NCI-H2196 (cell line): ENCODE results near the gene MXRA8.
A peak's percentile ranks its signal among the peaks of the same experiment; 100 is the strongest.

Experiments used
- DNase-seq: peaks from one replicate; lab custom pipeline; 2025; ENCODE audit not compliant: unreplicated experiment; lab: John Stamatoyannopoulos, UW

MXRA8 gene

DNA sequence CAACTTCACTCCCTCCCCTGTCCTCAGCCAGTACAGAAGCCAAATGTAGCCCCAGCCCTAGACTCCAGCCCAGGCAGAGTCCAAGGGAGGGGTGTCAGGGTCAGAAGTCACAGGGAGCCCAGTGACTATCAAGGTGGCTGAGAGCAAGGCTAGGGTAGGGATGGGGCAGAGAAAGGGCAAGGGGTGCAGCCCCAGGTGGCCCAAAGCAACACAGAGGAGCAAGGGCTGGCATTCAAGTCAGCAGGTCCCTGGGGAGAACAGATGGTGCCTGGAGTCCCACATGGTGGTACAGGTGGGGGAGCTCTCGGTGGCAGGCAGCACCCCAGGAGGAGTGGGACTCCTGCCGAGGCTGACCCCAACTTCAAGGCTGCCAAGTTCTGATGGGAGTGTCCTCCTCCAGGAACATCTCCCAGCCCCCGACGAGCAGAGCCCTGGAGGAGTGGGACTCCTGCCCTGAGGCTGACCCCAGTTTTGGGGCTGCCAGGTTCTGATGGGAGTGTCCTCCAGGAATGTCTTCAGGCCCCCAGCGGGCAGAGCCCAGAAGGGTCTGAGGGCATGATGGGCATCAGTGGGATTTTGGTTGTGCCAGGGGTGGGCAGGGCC, 5.5 kb downstream of the MXRA8 start:
- DNase-seq: no peak

DNA sequence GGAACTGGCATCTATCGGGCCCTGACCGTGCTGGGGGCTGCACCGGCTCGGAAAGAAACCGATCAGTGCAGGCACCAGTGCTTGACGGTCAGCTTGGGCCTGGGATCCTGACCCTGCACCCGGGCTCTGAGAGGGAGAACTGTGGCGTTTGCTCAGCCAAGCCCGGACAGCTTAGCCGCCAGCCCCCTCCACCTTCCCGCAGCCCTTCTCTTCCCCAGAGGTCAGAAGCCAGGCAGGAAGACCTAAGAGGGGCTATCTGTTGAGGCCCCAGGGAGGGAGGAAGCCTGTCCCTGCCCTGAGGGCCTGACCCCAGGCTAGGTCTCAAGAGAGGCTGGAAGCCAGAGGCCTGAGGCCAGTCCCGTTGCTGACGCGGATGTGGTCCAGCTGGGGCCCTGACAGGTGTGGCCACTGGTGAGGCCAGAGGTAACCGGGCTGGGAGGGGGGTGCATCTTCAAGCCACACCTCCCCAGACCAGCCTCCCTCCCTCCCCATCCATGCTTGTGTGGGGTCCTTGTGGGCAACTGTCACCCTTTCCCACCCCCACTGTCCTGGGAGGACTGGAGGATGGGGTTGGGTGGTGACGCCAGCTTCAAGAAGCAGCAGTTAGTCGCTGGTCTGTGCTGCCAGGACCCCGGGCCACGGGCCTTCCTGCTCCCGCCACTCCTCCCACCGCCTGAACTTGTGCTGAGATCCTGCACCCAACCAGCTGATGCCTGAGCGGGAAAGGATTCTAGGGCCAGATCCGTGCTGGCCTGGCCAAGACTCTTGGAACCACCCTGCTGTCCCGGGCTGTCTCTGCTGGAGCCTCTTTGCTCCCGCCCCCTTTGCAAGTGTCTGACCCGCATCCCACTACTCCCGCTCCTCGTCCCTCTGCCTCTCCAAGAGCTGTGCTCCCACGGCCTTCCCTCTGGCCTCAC, 6.6 kb downstream of the MXRA8 start:
- no peak for DNase-seq

DNA sequence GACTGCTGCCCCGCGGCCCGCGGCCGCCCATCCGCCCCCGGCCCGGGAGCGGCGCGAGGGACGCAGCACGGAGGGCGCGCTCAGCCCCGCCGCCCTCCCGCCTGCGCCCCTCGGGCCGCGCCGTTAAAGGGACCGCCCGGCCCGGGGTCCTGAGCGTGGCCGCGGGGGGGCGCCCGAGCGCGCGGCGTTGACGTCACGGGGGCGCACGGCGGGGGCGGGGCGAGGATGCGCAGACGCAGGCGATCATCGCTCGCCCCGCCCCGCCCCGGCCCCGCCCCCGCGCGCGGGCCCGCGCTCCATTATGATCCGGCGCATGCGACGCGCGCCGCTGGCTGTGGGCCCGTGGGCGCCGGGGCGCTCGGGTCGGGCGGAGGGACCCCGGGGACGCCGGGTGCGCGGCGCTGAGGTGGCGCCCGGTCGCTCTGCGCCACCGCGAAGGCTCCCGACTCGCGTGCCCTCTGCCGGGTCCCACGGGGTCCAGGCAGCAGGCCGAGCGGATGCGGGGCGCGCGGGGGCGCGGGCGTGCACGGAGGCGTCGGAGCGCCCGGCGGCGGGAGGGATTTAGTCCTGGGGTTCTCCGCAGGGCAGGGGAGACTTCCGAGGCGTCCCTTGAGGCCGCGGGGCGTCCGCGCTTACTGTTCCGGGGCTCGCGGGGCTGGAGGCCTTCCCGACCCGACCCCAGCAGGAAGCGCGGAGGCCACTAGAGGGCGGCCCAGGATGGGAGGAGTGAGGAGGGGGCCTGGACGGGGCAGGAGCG, 8.9 kb downstream of the MXRA8 start, which contains the start of gene DVL1:
Gene DVL1 (minus strand): TSS at position 163 of the 757 bp plus-strand sequence. CDS start 353 bp downstream, outside the sequence.
- peak; percentile 68 for DNase-seq

DNA sequence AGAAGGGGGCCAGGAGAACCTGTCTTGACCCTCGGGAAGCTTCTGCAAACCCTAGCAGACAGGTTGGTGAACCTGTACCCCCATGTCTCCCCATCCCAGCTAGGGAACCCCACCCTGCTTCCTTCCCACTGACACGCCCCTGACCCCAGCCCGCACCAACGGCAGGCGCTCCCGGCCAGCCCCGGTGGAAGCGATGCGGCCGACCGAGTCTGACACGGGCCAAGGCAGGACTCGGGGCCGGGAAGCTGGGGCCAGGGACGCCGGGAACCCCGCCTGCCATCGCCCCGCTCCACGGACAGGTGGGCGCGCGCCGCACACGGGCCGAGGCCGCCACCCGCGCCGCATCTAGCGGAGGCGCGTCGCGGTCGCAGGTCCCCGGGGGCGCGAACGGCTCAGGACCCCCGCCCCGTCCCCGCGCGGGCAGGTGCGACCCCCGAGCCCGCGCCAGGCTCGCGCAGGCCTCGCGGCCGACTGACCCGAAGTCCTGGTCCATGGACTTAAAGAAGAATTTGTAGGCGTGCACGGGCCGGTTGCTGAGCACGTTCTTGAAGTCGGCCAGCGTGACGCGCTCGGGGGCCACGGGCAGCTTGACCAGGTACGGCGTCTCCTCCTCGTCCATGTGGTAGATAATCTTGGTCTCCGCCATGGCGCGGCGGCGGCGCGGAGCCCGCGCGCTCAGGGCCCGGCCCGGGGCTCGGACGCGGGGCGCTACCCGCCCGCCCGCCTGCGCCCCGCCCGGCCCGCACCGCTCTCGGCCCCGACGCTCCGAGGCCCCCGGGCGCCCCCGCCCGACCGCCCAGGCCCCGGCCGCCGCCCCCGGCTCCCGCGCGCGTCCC, 9.7 kb downstream of the MXRA8 start:
- no peak for DNase-seq

DNA sequence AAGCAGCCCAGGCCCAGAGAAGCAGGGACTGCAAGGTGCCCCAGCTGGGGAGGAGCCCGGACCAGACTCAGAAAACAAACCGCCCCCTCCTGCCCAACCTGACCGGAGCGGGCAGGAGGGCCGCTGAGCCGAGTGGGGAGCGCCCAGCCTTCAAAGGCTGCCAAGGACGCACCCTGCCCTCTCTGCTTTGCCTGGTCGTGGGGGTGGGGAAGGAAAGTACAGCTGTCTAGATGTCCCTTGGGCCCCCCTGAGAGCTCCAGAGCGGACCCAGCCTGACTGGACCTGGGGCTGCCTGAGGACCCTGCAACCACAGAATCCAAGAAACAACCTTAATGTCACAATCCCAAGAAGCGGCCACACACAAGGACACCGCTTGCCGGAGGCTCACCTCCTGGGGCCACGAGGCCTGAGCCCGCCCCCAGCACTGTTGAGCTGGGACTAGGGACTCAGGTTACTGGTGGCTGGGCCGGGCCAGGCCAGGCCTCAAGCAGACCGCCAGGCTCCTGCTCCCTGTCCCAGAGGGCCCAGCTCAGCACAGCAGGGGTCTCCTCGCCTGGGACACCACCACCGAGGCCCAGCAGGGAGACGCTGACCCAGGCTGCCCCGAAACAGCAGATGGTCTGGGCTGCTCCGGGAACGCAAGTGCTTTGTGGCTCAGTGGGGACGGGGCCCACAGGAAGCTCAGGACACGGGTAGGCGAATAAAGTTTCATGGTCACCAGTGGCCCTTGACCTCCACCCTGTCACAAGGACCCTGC, 10.5 kb downstream of the MXRA8 start:
- no peak for DNase-seq

DNA sequence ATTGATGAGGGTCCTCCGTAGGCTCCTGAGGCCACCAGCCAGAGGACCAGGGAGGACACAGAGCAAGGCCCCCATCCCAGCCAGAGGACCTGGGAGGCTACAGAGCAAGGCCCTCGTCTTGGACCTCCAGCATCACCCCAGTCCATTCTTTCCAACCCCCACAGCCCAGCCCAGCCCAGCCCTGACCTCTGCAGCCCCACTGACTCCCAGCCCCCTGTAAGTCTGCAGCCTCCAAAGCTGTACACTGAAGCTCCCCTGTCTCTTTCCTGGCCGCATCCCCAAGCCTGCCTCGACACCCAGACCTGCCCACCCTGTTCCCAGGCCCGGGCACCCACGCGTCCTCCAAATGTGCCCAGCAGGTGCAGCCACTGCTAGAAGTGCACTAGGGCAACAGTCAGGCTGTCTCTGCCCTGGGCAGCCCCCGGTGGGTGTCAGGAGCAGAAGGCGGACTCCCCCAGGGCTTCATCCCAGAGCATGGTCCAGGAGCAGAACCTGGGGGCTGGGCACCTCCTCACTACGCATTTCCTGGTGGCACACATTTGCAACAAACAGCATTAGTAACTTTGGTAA, 11.2 kb downstream of the MXRA8 start:
- DNase-seq: no peak

DNA sequence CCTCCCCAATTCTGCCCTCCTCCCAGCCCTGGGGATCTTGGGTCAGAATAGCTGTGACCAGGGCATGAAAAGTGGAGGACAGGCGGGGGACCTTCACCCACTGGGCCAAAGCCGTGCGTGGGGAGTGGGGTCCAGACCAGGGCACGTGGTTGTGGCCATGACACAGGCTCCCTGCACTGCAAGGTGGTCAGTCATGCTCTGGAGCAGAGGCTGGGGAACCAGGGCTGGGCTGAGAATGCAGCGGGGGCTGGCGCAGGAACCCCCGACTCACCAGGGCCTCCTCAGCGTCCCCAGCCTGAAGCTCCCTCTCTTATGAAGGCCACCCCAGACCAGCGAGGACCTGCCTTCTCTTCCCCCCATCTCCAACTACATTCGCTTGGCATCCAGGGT, 11.9 kb downstream of the MXRA8 start:
- no peak for DNase-seq

DNA sequence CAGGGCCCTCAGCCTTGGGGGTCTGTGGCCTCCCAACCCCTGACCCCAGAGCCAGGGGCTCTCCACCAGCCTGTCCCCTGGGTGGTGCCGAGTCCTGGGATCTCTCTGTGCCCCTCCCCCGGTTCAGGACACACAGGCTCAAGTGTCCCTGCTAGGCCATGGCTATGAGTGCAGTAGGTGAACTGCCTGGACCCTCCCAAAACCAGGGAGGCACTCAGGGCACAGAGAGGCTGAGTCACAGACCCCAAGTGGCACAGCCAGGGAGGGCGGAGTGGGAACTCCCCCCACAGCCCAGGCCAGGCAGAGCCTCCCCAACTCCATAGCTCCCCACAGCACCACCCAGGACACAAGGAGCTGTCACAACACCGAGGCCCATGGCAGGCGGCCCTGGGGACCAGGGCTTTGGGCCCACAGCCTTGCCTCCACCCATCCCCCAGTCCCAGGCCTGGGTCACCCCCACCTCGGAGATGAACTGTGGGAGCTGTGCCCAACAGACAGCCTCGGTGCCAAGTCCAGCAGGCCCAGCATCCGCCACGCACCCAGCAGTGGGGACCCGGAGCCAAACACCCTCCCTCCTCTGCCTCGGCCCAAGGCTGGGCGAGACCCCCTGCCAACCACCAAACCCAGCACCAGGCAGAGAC, 12.4 kb downstream of the MXRA8 start:
- no peak for DNase-seq

DNA sequence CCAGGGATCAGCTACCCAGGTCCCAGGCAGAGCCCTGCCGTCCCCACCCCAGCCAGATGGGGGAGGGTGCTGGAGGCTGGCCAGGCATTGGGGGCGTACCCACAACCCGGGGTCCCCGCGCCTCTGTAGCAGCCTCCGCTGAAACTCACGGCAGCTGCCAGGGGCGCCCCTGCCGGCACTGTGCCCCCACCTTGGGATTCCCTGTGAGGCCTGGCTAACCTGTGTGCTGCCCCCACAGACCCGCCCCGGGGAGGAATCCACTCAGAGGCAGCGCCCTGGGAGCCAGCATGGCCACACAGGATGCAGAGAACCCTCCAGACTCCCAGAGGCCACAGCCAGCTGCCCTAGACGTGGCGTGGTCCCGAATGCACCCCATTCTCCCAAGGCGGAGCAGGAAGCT, 13.0 kb downstream of the MXRA8 start:
- DNase-seq: no peak

DNA sequence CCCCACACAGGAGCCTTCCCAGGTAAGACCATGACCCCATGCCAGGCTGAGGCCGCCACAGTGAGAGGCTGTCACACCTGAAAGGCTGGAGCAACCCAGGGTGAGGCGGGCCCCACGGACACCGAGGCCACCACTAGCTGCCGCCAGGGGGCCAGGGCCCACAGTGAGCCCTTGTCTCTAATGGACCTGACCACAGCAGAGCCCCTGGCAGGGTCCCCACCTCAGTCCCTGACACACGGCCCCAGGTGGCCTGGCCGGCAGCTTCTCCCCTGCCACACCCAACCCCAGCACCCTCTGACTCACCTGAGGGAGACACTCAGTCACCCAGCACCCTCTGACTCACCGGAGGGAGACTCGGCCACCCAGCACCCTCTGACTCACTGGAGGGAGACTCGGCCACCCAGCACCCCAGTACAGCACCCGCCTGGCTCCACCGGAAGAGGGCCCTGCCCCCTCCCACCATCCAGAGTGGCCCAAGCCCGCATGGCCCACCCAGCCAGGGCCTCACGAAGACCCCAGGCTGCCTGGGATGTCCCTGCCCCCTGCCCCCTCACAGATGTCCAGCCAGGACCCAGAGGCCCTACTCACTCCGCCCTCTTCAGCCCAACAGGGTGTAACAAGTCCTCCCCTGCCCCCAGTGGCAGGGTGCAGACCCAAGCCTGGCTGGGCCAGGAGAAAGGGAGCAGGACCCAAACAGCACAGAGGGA, 13.5 kb downstream of the MXRA8 start:
- no peak for DNase-seq

DNA sequence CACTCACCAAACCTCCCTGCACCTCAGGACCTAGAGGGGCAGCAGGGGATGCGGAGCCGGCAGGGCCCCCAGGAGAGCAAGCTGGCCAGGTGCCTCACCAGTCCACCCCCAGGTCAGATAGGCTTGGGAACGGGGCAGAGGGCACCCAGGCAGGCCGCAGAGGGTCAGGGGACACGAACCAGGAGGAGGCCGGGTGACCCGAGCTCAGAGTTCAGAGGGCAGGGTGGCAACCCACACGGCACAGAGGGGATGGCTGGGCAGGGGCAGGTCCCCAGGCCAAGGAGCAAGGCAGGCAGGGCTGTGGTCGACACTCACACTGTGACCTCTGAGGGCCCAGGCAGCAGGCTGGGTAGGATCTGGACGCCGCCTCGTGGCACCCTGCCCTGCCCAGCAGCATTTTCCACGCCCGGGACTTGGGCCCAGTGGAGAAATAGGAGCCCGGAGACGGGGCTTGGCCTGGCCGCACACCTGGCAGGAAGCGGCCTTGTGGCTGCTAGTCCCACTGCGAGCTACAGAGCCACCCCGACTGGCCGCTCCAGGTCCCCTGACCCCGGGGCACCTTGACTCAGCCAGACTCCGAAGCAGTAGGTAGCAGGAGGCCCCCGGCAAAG, 14.4 kb downstream of the MXRA8 start:
- no peak for DNase-seq

DNA sequence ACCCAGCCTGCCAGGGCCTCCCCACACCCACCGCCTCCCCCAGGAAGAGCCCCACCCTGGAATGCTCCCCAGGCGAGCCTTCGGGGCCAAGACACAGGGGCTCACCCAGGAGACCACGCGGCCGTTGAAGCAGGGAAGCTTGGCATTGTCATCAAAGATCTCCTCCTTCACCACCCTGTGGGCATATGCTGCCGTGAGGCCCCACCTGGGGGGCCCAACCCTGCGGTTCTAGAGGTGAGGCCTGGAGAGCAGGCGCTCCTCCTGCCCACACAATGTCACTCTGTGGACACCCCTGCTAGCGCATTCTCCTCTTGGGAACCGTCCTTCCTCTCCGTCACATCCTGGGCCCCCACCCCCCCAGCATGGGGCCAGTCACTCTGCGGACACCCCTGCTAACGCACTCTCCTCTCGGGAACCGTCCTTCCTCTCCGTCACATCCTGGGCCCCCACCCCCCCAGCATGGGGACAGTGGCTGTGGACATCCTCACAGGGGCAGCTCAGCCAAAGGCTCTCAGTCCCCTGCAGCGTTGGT, 15.7 kb downstream of the MXRA8 start:
- no peak for DNase-seq

DNA sequence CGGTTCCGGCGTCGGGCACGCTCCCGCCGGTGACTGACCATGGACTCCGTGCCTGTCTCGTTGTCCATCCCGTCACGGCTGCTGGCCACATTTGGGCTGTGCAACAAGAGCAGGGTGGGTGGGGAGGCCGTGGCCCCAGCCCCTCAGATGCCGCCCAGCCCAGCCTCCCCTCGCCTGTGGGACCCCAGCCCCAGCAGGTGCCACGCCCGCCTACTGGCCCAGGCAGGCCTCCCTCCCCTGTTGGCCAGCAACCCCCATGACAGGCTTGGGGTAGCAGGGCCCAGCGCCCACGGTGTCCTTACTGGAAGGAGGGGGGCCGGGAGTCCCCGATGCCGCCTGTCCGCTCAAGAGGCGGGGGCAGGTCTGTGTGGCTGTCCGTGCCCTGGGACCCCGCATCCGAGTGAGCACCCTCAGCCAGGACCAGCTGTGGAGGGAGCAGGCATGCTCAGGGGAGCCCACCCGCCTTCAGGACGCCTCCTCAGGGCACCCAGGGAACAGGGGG, 16.2 kb downstream of the MXRA8 start:
- DNase-seq: no peak

DNA sequence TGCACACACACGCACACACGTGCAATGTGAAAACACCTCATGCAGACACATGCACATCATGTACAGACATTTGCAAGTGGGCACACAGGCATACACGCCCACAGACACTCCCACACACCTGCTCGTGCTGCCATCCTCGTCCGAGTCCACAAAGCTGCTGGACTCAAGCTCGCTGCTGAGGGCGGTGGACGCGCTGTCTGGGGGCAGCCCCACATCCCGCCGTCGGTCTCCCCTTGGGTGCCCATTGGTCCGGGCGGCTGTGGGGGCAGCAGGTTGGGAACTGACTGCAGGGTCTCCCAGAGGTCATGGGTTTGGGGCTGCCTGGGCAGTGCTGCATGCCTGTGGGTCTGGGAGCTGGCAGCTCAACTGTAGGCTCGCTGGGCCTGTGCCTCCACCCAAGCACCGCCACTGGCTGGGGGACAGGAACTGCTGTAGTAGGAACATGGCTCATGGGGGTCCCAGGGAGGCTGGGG, 16.8 kb downstream of the MXRA8 start:
- DNase-seq: no peak

DNA sequence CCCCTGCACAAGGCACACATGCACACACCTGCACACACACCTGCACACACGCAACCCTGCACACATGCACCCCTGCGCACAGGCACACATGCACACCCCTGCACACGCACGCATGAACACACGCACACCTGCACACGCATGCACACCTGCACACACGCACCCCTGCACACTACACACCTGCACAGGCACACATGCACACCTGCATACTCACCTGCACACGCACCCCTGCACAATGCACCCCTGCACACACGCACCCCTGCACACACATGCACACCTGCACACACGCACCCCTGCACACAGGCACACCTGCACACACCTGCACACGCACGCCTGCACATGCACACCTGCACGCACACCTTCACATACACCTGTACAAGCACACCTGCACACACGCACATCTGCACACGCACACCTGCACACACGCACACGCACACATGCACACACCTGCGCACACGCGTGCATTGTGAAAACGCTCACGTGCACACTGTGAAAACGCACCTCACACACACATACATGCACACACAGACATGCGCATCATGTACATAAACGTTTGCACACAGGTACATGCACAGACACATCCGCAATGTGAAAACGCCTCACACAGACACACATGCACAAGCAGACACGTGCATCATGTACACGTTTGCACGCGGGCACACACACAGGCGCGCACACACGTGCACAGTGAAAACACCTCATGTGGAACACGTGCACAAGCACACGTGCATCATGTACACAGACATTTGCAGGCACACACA, 17.4 kb downstream of the MXRA8 start:
- DNase-seq: no peak

DNA sequence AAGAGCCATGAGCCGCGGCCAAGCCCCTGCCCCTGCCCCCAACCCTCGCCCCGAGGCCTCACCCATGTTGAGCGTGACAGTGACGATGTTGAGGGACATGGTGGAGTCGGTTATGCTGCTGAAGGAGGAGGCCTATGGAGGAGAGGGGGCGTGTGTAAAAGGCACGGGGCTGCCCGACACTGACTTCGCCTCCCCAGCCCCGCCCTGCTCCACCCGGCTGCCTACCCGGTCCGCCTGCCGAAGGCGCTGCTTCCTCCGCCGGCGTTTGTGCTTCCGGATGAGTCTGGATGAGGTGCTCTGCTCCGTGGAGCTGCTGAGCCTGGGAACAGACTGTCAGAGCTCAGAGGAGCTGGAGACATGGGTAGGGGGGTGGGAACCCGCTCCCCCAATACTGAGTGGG, 18.2 kb downstream of the MXRA8 start:
- no peak for DNase-seq

DNA sequence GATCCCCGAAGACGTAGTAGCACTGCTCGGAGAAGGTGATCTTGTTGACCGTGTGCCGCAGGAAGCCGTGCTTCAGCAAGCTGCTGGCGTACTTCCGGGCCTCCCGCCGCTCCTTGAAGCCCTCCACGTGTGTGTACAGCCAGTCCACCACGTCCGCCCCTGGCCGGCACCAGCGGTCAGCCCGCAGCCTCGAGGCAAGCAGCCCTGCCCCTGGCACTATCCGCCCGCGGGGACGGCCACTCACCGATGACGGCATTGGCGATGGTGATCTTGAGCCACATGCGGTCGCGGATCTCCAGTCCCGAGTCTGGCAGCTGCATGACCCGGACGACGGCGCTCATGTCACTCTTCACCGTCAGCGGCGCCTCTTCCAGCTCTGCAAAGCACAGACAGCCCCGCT, 20.1 kb downstream of the MXRA8 start:
- DNase-seq: no peak
